T-helper 1 cell treated with Interleukin-12 subunit alpha and Interleukin-12 subunit beta and Interleukin-4 antibody, amounts not matched to agents 30 μg/mL and 1 μg/mL, for 36 hours (primary cell): Measurements from ENCODE around the gene RHBDF1.
A peak's percentile ranks its signal among the peaks of the same experiment; 100 is the strongest.

Experiments used
- H3K27ac Mint-ChIP-seq: one replicate; pipeline ENCODE4 v1.8.0; 2021; ENCODE audit warnings: mild to moderate bottlenecking, mixed read lengths
- H3K27me3 Mint-ChIP-seq: one replicate; pipeline ENCODE4 v1.8.0; 2021; ENCODE audit warnings: low read depth, mixed read lengths
- H3K36me3 Mint-ChIP-seq: one replicate; pipeline ENCODE4 v1.8.0; 2021; ENCODE audit warnings: low read depth, mixed read lengths
- H3K4me1 Mint-ChIP-seq: one replicate; pipeline ENCODE4 v1.8.0; 2021; ENCODE audit warnings: low read depth, mixed read lengths
- H3K4me3 Mint-ChIP-seq: one replicate; pipeline ENCODE4 v1.8.0; 2021; ENCODE audit warnings: mild to moderate bottlenecking, moderate library complexity, mixed read lengths
- H3K9me3 Mint-ChIP-seq: one replicate; pipeline ENCODE4 v1.8.0; 2021; ENCODE audit warnings: mixed read lengths

RHBDF1 gene

GRCh38 chr16:84718-85406, 12.4 kb upstream of the RHBDF1 start:
- Mint-ChIP-seq H3K4me3 (no peak overlapping the region), H3K27ac (peak overlapping the region; percentile 86), H3K36me3 (peaks cover 12% of the 10 kb centered on the region), H3K4me1 (peaks cover 15% of the 10 kb centered on the region), H3K27me3 (no peaks in the 10 kb centered on the region), H3K9me3 (no peaks in the 10 kb centered on the region)

DNA sequence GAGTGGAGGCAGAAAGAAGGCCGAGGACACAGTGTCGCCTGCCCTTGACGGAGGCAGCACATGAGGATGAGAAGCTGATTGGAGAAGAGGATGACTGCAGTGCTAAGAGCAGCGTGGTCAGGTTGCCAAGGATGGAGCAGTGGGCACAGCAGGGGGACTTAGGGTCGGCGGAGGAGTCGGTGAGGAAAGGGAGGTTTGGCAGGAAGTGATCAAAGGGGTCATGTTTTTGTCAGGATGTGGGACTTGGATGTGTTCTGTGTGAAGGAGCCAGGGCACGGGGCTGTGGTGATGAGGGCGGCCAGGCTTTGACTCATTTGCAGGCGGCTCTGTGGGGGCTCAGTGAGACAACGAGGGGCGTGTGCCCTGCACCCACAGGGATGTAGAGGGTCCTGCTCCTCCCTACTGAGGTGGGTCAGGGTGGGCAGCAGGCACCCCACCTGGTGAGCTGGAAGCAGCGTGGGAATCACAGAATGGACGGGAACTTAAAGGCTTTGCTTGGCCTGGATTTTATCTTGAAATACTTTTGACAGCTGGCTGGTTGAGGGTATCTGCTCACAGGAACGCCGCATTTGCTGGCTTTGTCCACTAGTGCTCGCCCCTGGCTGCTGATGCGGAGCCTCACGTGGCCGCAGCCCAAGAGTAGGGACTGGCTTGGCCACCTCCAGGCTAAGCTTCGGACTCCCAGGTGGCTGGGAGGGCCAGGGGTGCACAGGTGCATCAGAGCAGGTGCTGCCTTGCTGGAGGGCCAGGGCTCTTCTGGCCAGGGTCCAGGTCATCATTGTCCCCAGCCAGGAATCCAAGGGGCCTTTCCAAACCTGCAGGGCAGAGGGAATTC, 11.6 kb upstream of the RHBDF1 start:
- Mint-ChIP-seq H3K27me3 (no peaks in the 10 kb centered on the region), H3K36me3 (peaks cover 15% of the 10 kb centered on the region), H3K4me3 (peak overlapping the region; percentile 61), H3K9me3 (no peaks in the 10 kb centered on the region), H3K27ac (peak overlapping the region; percentile 86), H3K4me1 (peaks cover 20% of the 10 kb centered on the region)

GRCh38 chr16:83060-83603, 10.7 kb upstream of the RHBDF1 start:
- Mint-ChIP-seq H3K36me3 (peaks cover 15% of the 10 kb centered on the region), H3K9me3 (no peaks in the 10 kb centered on the region), H3K27me3 (no peaks in the 10 kb centered on the region), H3K4me3 (no peak overlapping the region), H3K4me1 (peaks cover 24% of the 10 kb centered on the region), H3K27ac (peak overlapping the region; percentile 36)

DNA sequence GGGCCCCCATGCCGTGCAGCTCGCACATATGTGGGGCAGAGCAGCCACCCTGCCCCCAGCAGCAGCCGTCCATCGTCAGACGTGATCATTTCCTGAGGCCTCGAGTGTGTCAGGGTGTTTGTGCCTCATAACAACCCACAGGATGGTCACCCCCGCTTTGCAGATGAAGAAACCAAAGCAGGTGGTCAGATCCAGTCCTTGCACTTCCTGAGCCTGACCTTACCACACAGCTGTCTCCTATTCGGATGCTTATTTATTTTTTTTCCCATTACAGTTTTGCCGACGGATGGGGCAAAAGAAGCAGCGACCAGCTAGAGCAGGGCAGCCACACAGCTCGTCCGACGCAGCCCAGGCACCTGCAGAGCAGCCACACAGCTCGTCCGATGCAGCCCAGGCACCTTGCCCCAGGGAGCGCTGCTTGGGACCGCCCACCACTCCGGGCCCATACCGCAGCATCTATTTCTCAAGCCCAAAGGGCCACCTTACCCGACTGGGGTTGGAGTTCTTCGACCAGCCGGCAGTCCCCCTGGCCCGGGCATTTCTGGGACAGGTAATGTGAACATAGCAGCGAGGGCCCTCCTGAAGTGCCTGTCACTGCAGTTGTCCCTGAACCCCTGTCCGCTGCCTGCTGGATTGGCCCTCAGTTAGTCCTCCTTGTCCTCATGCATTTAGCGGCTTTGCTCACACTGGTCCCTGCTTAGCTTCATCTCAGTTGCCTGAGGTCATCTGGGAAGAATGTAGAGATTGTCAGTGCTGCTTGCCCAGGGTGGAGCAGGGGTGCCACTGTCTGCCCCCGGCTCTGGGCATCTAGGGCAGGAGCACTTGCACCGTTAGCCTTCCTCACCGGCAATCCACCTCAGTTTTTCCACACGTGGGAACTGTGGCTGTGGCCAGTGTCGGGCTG, 7.0 kb upstream of the RHBDF1 start:
- Mint-ChIP-seq H3K9me3 (no peaks in the 10 kb centered on the region), H3K4me3 (peak overlapping the region; percentile 91), H3K36me3 (peaks cover 8% of the 10 kb centered on the region), H3K4me1 (peaks cover 28% of the 10 kb centered on the region), H3K27me3 (peaks cover 6% of the 10 kb centered on the region), H3K27ac (peak overlapping the region; percentile 85)

DNA sequence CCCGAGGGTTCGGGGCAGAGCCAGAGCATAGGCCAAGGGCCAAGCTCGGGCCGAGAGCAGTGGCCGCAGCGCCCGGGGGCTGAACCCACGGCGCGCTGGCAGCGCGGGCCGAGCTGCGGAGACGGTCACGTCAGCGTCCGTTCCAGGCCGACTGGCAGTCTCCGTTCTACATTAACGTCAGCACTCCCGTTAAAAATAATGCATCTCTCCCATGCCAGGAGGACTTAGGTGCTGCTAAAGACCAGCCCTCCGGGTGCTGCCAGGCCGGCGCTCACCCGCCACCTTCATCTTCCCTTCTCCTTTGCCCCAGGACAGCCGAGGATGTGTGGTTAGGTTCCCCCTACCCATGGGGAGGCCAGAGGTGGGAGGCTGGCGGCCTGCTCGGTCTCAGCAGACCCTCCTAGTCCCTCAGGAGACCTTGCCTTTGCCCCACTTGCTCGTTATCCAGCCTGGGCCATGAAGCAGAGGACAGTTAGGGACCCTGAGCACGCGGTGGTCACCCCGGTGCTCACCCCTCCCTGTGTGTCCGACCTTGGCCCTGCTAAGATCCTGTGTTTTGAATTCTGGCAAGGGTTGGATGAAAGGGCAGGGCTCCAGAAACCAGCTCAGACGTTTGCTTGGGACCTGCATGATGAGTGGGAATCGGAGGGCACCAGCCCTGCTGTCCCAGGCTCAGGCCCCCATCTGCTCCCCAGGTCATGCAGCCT, 6.2 kb upstream of the RHBDF1 start:
- Mint-ChIP-seq H3K27ac (peak overlapping the region; percentile 85), H3K9me3 (no peaks in the 10 kb centered on the region), H3K4me1 (peaks cover 24% of the 10 kb centered on the region), H3K27me3 (peaks cover 14% of the 10 kb centered on the region), H3K4me3 (peak overlapping the region; percentile 91), H3K36me3 (peaks cover 4% of the 10 kb centered on the region)

- Mint-ChIP-seq H3K4me3 (peak within 1 kb of the TSS; percentile 91), H3K4me1 (peaks cover 24% of the 10 kb centered on the region), H3K27me3 (peaks cover 21% of the 10 kb centered on the region), H3K9me3 (no peaks in the 10 kb centered on the region), H3K36me3 (peaks cover 5% of the 10 kb centered on the region), H3K27ac (peak within 1 kb of the TSS; percentile 85)
These were observed 5.5 kb upstream of the RHBDF1 start, which contains the start of gene MPG for GRCh38 chr16:77807-78443. Gene MPG, plus strand, starts transcription at chr16:78225. Its CDS starts 85 bp downstream, at chr16:78310.

DNA sequence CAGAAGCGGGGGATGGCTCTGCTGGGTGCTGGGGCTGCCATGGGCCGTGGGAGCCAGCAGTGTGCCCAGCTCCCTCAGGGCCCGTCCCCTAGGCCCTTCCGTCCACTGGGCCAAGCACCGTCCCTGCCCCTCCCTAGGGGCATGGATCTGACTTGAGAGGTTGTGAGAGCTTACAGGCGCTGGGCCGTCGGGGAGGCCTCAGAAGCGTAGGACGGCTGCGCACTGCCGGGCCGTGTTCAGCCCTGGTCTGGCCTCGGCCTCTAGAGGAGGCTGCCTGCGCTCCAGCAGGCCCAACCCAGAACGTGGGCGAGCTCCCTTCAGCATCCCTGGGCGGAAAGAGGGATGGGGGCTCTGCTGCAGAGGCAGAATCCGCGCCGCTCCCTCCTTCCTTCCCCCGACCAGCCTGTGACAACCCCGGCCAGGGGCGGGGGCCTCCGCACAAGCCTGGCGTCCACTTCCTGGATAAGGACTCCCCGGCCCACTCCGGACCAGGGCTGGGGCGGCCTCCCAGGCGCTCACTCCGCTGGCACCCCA, 4.9 kb upstream of the RHBDF1 start:
- peaks cover 6% of the 10 kb centered on the region for H3K36me3 Mint-ChIP-seq

DNA sequence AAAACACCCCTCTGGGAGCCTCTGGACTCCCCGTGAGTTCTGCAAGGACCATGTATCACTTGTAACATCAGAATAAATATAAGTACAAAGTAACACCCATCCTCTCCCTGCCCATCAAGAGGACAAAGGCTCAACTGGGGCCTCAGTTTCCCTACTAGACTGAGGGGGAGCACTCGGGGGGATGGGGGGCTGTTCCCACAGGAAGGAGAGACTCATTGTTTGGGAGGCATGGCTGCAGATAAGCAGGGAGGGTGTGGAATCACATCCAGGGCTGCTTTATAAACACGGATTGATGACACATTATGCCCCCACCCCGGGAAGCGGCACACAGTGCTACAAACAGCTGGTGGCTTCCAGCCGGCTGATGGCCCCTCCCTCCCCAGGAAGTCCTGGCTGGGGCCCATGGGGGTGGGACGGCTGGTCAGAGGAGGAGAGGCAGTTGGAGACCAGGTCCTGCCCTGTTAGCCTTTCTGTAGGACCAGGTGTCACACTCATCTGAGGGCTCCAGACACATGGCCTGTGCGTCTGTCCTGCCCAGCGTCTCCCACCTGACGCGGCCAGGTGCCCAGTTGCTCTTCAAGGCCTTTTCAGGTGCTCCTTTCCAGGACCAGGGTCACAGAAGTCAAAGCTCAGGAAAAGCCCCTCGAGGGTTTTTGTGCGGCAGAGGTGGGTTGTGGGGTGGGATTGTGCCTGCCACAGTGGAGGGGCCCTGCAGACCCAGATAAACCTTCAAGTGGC, 4.3 kb upstream of the RHBDF1 start:
- Mint-ChIP-seq H3K27ac (peak overlapping the region; percentile 29), H3K36me3 (peaks cover 6% of the 10 kb centered on the region), H3K27me3 (peaks cover 25% of the 10 kb centered on the region), H3K4me3 (peak overlapping the region; percentile 76), H3K9me3 (no peaks in the 10 kb centered on the region), H3K4me1 (peaks cover 25% of the 10 kb centered on the region)

More for the DNA sequence above, 4.9 kb upstream of the RHBDF1 start:
- Mint-ChIP-seq H3K27ac (peak overlapping the region; percentile 68), H3K27me3 (peaks cover 23% of the 10 kb centered on the region), H3K4me1 (peaks cover 25% of the 10 kb centered on the region), H3K4me3 (peak overlapping the region; percentile 76), H3K9me3 (no peaks in the 10 kb centered on the region)

DNA sequence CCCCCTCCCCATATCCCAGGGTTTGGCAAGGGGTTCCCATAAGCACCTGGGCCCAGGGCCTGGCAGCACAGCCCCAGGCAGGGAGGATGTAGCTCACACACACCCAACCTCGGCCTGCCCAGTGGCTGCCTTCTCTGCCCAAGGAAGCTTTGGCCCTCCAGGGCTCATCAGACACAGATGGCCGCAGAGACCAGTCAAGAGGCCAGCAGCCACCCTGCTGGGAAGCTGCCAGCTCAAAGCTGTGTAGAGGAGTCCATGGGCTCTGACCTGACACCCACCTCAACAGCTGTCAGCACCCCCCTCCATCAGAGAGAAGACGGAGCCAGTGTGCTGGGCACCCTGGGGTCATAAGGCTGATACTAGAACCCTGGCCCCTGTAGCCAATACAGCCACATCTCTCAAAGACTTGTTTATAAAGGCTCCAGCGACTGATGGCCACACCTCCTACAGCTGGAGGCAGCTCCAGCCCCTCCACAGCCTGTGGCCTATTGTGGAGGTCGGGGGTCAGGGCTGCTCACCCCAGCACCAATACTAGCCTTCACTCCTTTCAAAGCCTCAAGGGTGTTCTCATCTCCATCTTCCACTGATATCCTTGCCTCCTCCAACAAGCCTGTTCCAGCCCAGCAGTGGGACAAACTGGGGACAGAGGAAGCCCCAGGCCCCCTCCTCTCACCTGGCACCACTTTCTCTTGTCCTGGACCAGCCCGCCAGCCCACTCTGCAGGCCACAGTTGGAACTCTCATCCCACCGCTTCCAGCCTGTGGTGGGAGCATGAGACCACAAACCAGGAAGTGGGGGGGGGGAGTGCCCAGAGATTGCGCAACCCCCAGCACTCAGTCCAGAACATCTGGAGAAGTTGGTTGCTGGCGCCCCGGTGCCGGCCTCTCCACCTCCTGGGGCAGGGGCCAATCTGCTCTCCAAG, 3.4 kb upstream of the RHBDF1 start:
- Mint-ChIP-seq H3K27me3 (peaks cover 31% of the 10 kb centered on the region), H3K27ac (no peak overlapping the region), H3K9me3 (no peaks in the 10 kb centered on the region), H3K36me3 (peaks cover 6% of the 10 kb centered on the region), H3K4me3 (no peak overlapping the region), H3K4me1 (peaks cover 25% of the 10 kb centered on the region)

DNA sequence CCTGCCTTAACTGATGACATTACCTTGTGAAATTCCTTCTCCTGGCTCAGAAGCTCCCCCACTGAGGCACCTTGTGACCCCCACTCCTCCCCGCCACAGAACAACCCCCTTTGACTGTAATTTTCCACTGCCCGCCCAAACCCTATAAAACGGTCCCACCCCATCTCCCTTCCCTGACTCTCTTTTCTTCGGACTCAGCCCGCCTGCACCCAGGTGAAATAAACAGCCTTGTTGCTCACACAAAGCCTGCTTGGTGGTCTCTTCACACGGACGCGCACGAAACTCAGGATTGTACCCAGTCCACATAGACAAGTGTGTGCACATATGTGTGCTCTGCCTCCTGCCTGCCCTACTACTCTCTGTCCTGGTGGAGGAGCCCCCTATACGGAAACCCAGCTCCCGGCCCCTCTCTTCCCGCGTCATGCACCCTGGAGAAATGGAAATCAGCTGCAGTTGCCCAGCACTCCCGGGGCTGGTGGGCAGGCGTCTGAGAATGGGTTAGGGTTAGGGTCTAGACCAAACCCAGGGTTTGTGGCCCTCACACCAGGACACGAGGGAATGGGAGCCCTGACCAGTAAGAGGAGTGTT, 2.4 kb upstream of the RHBDF1 start:
- Mint-ChIP-seq H3K9me3 (no peaks in the 10 kb centered on the region), H3K36me3 (peaks cover 6% of the 10 kb centered on the region), H3K27ac (no peak overlapping the region), H3K4me1 (peaks cover 25% of the 10 kb centered on the region), H3K4me3 (peak overlapping the region; percentile 25), H3K27me3 (peaks cover 41% of the 10 kb centered on the region)

DNA sequence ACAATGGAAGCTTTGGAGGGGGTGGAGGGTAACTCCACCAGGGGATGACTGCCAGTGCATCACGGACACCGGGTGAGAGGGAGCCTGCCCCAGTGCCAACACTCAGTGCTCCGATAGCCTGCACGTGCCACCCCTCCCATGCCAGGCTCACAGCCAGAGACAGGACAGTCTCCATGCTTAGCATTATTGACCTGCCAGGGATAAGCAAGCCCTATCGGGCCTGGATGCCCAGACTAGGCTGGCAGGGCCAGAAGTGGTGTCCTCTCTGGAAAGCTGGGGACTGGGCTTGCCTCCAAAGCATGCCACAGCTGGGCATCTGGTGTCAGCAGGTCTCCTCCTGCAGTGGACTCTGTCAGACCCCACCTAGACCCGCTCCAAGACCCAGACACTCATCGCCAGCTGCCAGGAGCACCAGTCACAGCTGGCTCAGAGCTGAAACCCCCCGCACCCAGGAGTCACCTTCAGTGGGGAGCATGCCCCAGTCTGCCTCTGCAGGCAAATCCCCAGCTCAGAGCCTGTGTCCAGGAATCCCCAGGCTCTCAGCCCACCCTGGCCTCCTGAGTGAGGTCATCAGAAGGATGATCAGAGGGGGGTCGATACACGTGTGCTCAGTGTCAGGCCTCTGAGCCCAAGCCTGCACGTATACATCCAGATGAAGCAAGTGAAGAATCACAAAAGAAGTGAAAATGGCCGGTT, 1.8 kb upstream of the RHBDF1 start:
- Mint-ChIP-seq H3K9me3 (no peaks in the 10 kb centered on the region), H3K4me1 (peaks cover 20% of the 10 kb centered on the region), H3K27ac (no peak overlapping the region), H3K27me3 (peaks cover 47% of the 10 kb centered on the region), H3K4me3 (peak overlapping the region; percentile 25), H3K36me3 (peaks cover 3% of the 10 kb centered on the region)
